GM12872 (cell line): ENCODE results near the gene RDH5.

Source experiments
- TF ChIP-seq, protein P1 (sequence below): IDR thresholded peaks from 3 replicates; pipeline ENCODE4 v1.5.1; 2011; ENCODE audit warnings: low read depth, mild to moderate bottlenecking, low read length, moderate library complexity; ENCODE audit not compliant: insufficient read depth

Gene RDH5

DNA sequence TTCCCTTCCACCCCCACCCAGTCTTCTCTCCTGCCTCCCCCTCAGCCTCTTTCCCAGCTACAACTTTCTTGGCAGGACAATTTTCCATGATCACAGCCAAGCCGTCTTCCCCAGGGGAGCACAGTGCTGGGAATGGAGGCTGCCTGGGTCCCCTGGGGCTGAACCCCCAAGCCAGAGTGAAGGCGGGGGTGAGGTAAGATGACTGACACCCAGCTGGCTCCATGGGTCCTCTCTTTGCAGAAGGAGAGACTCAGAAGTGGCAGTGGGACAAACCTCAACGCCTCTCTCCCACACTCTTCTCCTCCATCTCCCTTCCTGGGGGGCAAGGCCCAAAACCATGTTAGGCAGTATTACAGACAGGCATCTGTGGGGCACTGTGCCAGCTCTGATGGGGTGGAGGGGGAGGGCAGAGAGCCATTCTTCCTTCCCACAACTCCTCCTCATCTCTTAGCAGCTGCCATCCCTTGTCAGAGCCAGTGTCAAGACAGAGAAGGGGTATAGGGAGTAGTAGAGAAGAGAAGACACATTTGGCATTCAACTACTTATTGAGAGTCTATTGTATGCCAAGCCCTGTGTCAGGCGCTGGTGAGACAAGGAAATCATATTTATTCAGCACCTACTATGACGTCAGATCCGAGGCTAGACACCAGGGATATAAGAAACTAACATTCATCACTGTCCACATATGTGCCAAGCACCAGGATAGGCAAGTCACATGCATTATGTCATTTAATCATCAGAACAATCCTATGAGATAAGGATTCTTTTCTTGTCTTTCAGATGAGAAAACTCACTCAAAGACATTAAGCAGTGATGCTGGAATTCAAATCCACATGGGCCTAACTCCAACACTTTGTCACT, 16.1 kb upstream of the RDH5 start:
- TF ChIP-seq, protein P1, sequence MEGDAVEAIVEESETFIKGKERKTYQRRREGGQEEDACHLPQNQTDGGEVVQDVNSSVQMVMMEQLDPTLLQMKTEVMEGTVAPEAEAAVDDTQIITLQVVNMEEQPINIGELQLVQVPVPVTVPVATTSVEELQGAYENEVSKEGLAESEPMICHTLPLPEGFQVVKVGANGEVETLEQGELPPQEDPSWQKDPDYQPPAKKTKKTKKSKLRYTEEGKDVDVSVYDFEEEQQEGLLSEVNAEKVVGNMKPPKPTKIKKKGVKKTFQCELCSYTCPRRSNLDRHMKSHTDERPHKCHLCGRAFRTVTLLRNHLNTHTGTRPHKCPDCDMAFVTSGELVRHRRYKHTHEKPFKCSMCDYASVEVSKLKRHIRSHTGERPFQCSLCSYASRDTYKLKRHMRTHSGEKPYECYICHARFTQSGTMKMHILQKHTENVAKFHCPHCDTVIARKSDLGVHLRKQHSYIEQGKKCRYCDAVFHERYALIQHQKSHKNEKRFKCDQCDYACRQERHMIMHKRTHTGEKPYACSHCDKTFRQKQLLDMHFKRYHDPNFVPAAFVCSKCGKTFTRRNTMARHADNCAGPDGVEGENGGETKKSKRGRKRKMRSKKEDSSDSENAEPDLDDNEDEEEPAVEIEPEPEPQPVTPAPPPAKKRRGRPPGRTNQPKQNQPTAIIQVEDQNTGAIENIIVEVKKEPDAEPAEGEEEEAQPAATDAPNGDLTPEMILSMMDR: no peak

GRCh38 chr12:55704824-55705718, 15.1 kb upstream of the RDH5 start:
- TF ChIP-seq, protein P1: no peak

DNA sequence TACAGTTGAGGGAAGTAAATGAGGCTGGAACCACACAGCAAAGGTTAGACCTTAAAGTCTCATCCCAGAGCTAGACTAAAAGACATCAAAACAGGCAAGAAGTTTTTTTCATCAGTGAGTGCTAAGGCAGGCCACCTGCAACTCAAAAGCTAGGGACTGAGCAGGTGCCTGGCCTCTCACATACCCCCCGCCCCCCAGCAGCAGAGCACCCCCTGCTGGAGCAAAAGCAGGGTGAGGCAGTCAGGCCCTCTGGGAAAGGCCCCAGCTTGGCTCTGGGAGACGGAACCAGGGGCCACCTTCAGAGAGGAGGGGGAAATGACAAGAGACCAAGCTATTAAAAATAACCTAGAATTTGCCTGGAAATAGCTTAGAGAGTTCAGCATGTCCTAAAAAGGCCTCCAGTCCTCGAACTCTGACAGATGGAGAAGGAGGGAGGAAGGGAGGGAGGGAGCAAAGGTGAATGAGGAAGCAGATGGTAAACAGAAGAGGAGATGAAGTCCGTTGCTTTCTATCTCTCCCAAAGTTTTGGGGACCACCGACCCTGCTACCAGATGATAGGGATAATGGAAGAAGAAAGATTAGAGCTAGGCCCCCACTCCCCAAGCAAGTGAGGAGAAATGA, 14.3 kb upstream of the RDH5 start:
- TF ChIP-seq, protein P1: peak; percentile 61

GRCh38 chr12:55706568-55707218, 13.5 kb upstream of the RDH5 start:
- TF ChIP-seq, protein P1: no peak

GRCh38 chr12:55707219-55707671, 12.9 kb upstream of the RDH5 start:
- TF ChIP-seq, protein P1: no peak

GRCh38 chr12:55707841-55708694, 12.1 kb upstream of the RDH5 start, which contains the start of gene ITGA7:
Gene ITGA7 (minus strand): TSS chr12:55707904. CDS start chr12:55707682, 222 bp downstream.
- TF ChIP-seq, protein P1: no peak
